Sigmoid colon (tissue), 4 donors: ENCODE measurements around the gene C11orf24.

Experiments used
- POLR2AphosphoS5 ChIP-seq, 4 donors: sonication (generic); formaldehyde crosslinking; IDR thresholded peaks; one replicate each; pipeline ENCODE4 v1.6.1; 2017; ENCODE audit warnings: antibody characterized with exemption in 4 of 4
- TF ChIP-seq, protein P1 (sequence below), 4 experiments: fragments of 450-650 bp in 3 of 4; fragments of 200-600 bp in 1 of 4; IDR thresholded peaks; one replicate each; pipeline ENCODE4 v1.5.1; 2016 to 2019; ENCODE audit warnings: antibody characterized with exemption in 4 of 4, mild to moderate bottlenecking in 3 of 4, moderate library complexity in 2 of 4

GRCh38 chr11:68300076-68300830 is 28.5 kb upstream of the C11orf24 start:
- no peak for TF ChIP-seq POLR2AphosphoS5 (IDR thresholded peaks at IDR 0.05)
- TF ChIP-seq, protein P1, sequence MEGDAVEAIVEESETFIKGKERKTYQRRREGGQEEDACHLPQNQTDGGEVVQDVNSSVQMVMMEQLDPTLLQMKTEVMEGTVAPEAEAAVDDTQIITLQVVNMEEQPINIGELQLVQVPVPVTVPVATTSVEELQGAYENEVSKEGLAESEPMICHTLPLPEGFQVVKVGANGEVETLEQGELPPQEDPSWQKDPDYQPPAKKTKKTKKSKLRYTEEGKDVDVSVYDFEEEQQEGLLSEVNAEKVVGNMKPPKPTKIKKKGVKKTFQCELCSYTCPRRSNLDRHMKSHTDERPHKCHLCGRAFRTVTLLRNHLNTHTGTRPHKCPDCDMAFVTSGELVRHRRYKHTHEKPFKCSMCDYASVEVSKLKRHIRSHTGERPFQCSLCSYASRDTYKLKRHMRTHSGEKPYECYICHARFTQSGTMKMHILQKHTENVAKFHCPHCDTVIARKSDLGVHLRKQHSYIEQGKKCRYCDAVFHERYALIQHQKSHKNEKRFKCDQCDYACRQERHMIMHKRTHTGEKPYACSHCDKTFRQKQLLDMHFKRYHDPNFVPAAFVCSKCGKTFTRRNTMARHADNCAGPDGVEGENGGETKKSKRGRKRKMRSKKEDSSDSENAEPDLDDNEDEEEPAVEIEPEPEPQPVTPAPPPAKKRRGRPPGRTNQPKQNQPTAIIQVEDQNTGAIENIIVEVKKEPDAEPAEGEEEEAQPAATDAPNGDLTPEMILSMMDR (IDR thresholded peaks at IDR 0.05) = no peak
